ENCODE measurements around the gene WNK2.

Gene WNK2

DNA sequence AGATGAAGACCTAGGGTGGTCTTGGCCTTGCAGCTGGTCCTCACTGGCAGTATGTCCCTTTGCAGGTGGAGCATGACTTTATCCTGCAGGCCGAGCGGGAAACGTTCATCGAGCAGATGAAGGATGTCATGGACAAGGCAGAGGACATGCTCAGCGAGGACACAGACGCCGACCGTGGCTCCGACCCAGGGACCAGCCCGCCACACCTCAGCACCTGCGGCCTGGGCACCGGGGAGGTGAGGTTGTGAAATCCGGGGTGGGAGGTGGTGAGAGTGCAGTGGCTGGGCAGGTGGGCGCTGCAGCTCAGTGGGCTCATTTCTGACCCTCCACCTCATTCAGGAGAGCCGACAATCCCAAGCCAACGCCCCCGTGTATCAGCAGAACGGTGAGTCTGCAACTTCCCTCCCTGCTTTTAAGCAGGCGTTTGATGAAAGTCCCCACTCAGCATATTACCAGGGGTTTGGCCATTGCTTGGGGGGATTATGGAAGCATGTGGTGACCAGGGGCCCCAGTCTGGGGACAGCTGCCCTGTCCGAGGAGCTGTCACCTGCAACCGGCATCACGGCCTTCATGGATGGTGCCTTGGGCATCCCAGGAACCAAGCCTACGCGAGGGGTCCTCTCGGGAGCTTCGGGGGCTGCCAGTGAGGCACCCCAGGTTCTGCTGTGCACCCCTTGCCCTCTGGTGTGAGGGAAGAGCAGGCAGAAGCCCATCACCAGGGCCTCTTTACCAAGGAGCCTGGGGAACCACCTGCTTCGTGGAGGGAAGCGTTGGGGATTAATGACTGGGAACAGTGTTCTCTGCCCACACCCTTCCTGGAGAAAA lies 84.0 kb downstream of the WNK2 start:
- no peak for DNase-seq

DNA sequence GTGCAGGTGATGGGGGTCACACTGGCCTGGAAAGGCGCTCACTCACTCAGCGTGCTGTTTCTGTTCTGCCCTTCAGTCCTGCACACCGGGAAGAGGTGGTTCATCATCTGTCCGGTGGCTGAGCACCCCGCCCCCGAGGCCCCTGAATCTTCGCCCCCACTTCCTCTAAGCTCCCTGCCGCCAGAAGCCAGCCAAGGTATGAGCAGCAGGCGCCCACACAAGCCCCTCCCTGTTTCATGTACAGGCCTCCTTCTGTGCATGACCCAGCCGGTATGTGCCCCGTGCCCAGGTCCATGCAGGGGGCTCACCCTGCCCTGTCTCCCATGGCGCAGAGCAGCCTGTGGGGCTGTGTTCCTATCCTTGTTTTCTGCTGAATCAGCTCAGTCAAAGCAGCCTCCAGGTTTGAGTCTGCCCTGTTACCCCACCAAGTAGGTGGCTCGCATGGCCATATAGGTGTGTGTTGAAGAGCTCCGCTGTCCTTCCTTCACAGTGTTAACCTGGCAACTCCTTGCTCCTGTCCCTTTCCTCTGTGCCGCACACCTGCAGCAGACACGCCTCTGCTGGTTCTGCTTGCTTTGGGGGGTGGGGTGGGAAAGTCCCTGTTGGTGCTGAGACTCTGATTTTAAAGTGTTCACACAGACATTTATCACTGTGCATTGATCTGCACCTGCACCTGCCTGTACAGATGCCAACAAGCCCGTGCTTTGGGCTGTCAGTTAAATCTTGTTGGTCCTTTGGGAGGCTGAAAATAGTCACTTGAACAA lies 84.8 kb downstream of the WNK2 start:
- no peak for DNase-seq

DNA sequence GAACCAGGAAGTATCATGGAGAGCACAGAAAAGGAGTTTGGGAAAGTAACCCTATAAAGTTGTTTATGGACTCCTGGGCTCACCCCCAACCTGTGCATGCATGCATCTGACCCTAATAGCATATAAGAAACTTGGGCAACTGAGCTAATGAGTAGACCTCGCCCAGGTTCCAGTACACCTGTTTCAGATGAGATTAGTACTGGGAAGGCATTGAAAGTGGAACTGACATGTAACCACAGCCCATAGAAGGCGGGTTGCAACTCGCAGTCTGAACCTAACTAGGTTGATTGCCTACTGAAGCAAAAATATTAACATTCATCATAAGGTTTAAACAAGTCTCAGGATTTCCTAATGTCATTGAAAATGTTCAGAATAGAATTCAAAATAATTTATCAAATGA lies 87.0 kb downstream of the WNK2 start:
- no peak for DNase-seq

DNA sequence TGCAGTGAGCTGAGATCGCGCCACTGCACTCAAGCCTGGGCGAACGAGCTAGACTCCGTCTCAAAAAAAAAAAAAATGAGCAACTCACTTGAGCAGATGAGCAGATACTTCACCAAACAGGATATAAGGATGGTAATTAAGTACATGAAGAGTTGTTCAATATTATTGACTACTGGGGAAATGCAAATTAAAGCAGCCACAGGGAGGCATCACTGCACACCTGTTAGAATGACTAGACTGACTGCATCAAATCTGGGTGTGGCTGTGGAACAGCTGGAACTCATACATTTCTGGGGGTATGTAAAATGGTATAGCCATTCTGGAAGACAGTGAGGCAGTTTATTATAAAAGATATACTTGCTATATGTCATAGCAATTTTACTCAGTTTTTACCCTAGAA lies 93.0 kb downstream of the WNK2 start:
- no peak for DNase-seq

DNA sequence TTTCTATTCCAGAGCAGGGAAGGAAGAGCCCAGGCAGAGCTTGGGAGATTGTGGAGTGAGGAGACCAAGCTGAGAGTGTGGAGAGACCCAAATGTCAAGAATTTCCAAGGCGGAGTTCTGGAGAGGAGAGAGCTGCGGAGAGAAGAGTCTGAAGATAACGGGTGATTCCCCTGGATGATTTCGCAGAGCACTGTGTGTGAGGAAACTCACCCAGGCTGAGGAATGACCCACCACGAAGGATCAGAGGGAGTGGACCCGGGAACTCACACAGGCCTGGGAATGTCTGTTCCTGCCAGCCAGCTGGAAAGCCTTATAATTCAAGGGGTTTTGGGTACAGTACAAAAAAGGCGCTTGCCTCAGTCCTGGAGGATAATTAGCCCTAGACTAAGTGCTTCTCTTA lies 94.2 kb downstream of the WNK2 start:
- no peak for DNase-seq

DNA sequence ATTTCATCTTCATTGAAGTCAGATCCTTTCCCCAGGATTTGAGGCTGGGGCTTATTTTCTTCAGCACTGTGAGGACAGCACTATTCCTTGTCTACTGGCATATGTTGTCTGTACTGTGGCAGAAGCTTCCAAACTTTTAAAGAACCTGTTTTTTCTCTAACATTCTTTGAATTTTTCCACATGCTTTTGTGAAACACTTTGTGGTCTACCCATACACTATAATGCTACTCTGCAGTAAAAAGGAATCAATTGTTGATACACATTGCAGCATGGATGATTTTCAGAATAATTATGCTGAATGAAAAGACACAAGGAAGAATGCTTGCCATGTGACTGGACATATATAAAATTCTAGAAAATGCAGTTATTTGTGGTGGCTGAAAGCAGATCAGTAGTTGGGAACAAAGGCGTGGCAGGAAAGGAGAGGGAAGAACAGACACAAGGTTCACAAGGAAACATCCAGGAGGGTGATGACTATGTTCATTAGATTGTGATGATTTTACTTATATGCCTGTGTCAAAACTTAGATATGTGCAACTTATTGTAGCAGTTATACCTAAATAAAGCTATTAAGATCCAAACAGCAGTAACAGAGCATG lies 96.8 kb downstream of the WNK2 start:
- no peak for DNase-seq

DNA sequence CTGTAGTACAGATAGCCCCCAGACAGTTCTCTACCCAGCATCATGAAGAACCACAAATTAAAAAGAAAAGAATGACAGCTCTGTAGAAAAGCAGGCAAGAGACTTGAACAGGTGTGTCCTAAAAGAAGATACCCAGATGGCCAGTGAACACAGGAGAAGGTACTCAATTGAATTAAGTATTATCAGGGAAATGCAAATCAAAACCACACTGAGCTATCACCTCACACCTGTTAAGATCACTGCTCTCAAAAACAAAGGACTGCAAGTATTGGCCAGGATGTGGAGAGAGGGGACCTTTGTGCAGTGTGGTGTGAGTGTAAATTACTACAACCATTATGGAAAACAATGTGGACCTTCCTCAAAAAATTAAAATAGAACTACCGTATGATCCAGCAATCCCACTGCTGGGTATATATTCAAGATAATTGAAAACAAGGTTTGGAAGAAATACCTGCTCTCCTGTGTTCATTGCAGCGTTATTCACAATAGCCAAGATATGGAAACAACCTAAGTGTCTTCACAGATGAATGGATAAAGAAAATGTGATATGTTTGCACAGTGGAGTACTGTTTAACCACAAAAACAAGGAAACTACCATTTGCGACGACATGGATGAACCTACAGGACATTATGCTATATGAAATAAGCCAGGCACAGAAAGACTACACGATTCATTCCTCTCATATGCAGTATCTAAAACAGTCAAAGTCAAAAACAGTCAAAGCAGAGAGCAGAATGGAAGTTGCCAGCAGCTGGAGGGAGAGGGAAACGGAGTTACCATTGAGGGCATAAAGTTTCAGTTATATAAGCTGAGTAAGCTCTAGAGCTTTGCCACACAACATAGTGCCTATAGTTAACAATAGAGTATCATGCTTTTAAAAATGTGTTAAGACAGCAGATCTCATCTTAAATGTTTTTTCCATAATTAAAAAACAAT lies 102.6 kb downstream of the WNK2 start:
- DNase-seq, result no peak

DNA sequence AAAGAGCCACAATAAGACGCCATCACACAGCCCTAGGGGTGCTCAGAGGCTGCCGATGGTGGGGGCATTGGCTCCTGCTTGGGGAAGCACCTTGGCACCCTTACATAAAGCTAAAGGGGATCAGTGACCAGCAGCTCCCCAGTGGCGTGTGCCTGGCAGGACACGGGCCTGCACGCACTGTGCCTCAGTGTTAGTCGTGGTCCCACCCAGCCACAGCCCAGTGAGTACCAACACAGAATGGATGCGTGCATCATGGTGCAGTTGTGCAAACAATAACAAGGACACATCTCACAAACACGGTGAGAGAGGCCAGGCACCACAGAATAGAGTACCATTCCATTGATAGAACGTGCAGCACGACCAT lies 103.2 kb downstream of the WNK2 start:
- DNase-seq, result no peak

DNA sequence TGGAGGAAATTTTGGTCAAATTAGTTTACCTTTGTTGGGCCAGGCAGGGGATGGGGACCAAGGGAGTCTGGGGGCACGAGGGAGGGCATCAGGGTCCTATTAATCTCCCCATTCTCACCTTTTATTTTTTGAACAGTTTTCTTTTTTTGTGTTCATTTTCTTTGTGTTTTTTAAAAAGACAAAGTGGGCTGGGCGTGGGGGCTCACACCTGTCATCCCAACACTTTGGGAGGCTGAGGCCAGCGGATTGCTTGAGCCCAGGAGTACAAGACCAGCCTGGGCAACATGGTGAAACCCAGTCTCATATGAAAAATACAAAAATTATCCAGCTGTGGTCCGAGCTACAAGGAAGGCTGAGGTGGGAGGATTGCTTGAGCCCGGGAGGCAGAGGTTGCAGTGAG lies 103.7 kb downstream of the WNK2 start:
- DNase-seq, result no peak

DNA sequence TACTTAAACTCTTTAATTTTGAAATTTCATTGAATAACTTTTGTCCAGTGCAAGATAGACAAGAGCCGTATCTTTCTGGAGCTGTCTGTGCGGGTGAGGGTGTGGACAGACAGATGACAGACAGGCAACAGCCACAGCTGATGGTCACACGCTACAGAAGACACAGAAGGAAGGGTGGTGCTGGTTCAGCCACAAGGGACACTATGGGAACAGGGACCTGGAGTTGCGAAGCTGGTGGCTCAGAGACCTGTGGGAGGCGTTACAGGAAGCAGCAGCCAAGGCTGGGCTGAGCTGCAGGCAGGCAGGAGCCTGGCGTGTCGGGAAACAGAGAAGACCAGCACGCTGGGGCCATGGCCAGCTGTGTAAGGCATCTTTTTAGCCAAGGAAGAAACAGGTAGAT lies 104.4 kb downstream of the WNK2 start:
- no peak for DNase-seq

DNA sequence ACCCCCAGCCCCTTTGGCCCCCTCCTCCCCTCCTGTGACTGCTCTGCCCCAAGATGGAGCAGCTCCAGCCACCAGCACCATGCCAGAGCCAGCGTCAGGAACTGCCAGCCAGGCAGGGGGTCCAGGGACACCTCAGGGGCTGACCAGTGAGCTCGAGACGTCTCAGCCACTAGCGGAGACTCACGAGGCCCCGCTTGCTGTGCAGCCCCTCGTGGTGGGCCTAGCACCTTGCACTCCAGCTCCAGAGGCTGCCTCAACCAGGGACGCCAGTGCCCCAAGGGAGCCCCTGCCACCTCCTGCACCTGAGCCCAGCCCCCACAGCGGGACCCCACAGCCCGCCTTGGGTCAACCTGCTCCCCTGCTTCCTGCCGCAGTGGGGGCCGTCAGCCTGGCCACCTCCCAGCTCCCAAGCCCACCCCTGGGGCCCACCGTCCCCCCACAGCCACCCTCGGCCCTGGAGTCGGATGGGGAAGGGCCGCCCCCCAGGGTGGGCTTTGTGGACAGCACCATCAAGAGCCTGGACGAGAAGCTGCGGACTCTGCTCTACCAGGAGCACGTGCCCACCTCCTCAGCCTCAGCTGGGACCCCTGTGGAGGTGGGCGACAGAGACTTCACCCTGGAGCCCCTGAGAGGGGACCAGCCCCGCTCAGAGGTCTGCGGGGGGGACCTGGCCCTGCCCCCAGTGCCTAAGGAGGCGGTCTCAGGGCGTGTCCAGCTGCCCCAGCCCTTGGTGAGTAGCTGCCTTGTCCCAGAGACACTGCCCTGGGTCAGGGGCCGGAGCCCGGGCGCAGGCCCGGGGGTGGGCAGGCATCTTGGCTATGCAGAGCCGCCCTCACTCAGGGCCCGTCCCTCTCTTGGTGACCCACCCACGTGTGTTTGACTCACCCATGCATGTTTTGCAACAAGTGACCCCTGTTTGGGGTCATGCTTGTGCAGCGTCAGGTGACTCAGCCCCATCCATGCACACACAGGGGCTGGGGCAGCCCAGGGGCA lies 105.2 kb downstream of the WNK2 start:
- no peak for DNase-seq

DNA sequence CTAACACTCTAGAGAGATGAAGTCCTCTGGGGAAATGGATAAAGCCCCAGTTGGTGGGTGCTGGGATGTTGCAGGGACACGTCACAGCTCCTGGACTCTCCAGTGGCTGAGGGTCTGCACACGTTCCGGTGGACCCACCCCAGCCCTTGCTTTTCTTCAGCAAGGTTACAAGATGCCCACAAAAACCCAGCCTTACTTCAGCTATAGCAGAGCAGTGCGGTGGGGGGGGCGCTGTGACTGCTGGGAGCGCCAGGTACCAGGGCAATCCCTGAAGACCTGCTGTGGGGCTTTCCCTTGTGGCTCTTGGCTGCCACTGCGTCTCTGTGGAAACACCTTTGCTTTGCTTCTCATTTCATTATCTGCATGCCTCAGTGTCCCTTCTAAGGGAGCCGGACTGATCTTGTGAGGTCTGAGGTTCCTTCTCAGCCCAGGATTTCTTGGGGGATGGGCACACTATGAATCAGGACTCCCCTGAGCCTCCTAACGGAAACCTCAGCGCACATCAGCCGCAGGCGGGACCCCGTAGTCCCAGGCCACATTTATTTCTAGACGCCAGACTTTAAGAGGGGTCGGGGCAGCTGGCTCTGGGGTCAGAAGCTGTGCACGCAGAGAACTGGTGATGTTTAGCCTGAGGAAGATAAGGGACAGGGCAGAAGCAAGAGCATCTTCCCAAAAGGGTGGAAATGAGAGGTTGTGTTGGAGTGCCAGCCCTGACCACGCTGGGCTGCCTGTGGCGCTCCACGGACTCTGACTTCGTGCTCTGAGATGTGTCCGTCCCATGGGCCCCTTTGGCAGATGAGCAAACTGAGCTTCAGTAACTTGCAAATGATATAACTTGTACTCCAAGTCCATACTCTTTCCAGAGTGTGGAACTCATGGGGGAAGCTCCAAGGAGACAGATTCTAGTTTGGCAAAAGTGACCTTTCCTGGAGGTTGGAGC lies 106.8 kb downstream of the WNK2 start:
- DNase-seq, result no peak

DNA sequence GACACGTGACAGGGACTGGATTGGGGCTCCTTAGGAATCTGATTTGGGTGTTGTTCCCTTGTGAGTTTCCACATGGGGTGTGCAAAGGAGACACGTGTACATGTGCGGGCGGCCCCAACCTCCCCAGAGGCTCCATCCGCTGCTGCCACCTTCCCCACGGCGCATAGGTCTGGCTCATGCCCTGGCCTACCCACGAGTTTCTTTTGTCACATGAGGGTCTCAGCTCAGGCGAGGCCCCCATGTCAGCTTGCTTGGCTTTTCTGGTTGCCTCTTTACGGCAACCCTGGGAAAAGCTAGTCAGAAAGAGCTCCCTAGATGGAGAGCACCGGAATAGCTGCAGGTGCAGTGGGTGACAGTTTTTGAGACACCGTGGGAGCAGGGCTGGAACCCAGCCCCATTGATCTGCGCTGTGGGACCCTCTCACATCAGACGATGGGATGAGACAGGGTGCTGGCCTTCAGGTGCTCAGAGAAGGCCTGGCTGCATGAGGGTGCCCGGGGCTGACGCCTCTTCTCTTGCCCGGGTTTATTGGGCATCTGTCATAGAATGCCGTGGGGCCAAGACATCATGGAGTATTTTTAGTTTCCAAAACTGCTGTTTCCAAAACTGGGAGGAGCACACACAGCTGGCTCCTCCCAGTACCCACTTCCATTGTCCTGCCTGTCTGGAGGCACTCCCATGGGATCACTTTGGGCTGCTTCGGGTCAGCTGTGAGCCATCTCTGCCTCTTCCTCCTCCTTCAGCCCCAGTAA lies 107.8 kb downstream of the WNK2 start:
- DNase-seq, result no peak

DNA sequence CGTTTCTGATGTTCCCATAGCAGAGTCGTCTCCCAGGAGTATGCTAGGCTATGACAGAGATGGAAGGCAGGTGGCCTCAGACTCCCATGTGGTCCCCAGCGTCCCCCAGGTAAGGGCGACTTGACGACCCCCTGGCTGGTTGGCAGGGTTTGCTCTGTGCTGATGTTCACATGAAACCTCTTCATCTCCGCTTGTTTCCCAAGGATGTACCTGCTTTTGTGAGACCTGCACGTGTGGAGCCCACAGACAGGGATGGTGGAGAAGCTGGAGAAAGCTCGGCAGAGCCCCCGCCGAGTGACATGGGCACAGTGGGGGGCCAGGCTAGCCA lies 108.3 kb downstream of the WNK2 start:
- DNase-seq, result no peak

DNA sequence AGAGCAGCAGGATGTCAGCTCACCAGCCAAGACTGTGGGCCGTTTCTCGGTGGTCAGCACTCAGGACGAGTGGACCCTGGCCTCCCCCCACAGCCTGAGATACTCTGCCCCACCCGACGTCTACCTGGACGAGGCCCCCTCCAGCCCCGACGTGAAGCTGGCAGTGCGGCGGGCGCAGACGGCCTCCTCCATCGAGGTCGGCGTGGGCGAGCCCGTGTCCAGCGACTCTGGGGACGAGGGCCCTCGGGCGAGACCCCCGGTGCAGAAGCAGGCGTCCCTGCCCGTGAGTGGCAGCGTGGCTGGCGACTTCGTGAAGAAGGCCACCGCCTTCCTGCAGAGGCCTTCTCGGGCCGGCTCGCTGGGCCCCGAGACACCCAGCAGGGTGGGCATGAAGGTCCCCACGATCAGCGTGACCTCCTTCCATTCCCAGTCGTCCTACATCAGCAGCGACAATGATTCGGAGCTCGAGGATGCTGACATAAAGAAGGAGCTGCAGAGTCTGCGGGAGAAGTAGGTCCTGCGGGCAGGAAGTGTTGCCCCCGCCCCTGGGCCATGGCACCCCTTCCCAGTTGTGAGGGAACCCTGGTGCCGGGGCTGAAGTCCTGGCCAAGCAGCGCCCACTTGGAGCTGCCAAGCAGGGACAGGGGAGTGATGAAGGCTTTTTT lies 108.9 kb downstream of the WNK2 start:
- no peak for DNase-seq

DNA sequence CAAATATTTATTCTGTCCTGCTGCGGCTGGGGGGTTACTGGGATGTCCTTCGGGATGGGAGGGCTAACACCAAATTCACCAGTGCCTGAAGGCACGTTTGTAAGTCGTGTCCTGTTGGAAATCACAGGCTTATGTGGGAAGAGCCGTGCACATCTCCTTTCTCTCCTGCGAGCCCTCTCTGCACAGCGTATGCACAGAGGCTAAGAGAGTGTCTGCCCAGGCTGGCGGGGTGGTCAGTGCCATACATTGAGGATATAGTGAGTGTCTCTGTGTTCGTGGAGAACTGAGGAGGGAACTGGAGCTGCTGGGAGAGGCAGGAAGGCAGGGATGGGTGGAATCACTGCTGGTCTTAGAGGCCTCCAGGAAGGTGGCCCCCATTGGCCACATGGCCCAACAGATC lies 110.1 kb downstream of the WNK2 start:
- no peak for DNase-seq

DNA sequence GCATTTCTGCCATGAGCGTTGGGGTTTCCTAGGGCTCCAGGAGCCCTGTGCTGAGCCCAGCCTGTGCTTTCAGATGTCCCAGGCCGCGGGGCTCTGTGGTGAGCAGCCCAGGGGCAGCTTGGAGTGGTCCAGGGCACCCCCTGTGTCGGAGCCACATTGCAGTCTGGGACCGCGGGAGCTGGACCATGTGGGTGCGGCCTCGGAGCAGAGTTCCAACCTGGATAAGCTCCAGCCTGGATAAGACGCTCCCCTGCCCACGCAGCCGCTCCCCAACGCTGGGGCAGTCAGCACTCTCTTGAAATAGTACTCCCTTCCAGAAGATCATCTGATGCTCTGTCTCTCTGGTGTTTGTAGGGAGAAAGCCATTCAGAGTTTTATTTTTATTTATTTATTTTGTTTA lies 111.1 kb downstream of the WNK2 start:
- DNase-seq, result no peak

DNA sequence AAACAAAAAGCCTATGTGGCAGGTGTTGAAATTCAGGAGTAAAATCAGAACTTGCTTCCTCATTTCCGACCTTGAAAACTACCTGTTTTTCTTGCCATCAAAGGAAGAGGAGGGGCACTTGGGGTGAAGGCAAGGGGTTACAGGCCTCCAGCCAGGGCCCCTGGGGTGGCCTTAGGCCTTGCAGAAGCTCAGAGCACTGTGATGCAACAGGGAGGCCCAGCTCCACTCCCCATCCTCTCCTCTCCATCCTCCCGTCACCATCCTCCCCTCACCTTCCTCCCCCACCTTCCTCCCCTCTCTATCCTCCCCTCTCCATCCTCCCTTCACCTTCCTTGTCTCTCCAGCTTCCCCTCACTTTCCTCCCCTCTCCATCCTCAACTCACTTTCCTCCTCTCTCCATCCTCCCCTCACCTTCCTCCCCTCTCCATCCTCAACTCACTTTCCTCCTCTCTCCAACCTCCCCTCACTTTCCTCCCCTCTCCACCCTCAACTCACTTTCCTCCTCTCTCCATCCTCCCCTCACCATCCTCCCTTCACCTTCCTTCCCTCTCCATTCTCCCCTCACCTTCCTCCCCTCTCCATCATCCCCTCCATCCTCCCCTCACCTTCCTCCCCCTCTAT lies 111.6 kb downstream of the WNK2 start:
- no peak for DNase-seq

Data from C1 segment of cervical spinal cord (tissue), 14 donors.